K562 (cell line): ENCODE results near the gene PSD2. TPM values are rescaled to one million over a fixed set of nuclear protein-coding genes. Genes with fewer than 3 reads are reported as not detected.

Experiments used
- ATAC-seq: fragments of 200-7000 bp; cut with Tn5 transposase; 3 replicates; pipeline ENCODE4 v1.9.1; 2020; ENCODE audit warnings: moderate library complexity
- BruUV-seq: library from RNA; stranded (reverse); fragments of 400-500 nt; replicated peaks from 2 replicates; lab custom pipeline; 2021; lab: Mats Ljungman, UMichigan
- CTCF ChIA-PET: fragments of 300-600 bp; formaldehyde crosslinking; extraction: SDS; loops from one replicate; lab custom pipeline; 2021; ENCODE audit warnings: low intra/inter-chr PET ratio; lab: Yijun Ruan, JAX
- POLR2A ChIA-PET: fragments of 300-600, 350-650 bp; sonication (Branson Sonifier 250); formaldehyde crosslinking; extraction: SDS; loops from one replicate; lab custom pipeline; 2021; ENCODE audit warnings: antibody characterized with exemption, inconsistent platforms; lab: Yijun Ruan, JAX
- DNase-seq, 4 experiments: peaks; one replicate each; pipeline versions ENCODE4 v3.0.0 to v3.0.0-alpha.2; 2011 to 2018; ENCODE audit warnings: low spot score in 3 of 4, mixed read lengths in 3 of 4; ENCODE audit errors: extremely low read depth in 1 of 4
- FAIRE-seq: peaks from 2 replicates; lab custom pipeline; 2011; peaks lifted over from hg19 to GRCh38; lab: Jason Lieb, UNC
- H2AFZ ChIP-seq: 2 replicates; pipeline ENCODE4 v1.6.0; 2011; ENCODE audit warnings: low read depth, low read length, control low read depth, inconsistent platforms
- H3K27ac ChIP-seq: fragments of 200-600 bp; 3 replicates; pipeline ENCODE4 v1.8.0; 2011; ENCODE audit warnings: low read depth, mild to moderate bottlenecking, control low read depth, inconsistent platforms, low read length, moderate library complexity, mixed read lengths; ENCODE audit errors: extremely low read depth
- H3K27me3 ChIP-seq, 2 experiments: fragments of 300-600 bp in 1 of 2; 2 replicates in 1 of 2; 3 replicates in 1 of 2; pipeline versions ENCODE4 v1.6.0 to v1.8.0; 2011; ENCODE audit warnings: inconsistent platforms in 2 of 2, low read length in 2 of 2, mild to moderate bottlenecking in 1 of 2, mixed read lengths in 1 of 2, moderate library complexity in 1 of 2; ENCODE audit not compliant: control insufficient read depth in 2 of 2, insufficient read depth in 2 of 2
- H3K36me3 ChIP-seq: fragments of 300-600 bp; 3 replicates; pipeline ENCODE4 v1.8.0; 2011; ENCODE audit warnings: mild to moderate bottlenecking, low read length, inconsistent platforms; ENCODE audit not compliant: control insufficient read depth, insufficient read depth
- H3K4me1 ChIP-seq, 2 experiments: fragments of 200-600 bp in 1 of 2; replicated peaks in 1 of 2; 2 replicates in 1 of 2; 3 replicates in 1 of 2; pipeline versions ENCODE4 v1.5.1 to v1.8.0; 2011; ENCODE audit warnings: inconsistent platforms in 2 of 2, low read length in 2 of 2, mild to moderate bottlenecking in 1 of 2, mixed read lengths in 1 of 2, moderate library complexity in 1 of 2; ENCODE audit not compliant: control insufficient read depth in 2 of 2, insufficient read depth in 2 of 2
- H3K4me2 ChIP-seq: 2 replicates; pipeline ENCODE4 v1.6.1; 2011; ENCODE audit warnings: low read length, control low read depth, inconsistent platforms, mixed read lengths; ENCODE audit not compliant: insufficient read depth
- H3K4me3 ChIP-seq: fragments of 200-600 bp; sonication (generic), shearing (Covaris generic); 2 replicates; pipeline ENCODE4 v1.5.1; 2016; ENCODE audit warnings: control low read depth, inconsistent platforms
- H3K79me2 ChIP-seq: fragments of 200-600 bp; 3 replicates; pipeline ENCODE4 v1.8.0; 2011; ENCODE audit warnings: low read length, inconsistent platforms; ENCODE audit not compliant: control insufficient read depth, insufficient read depth
- H3K9ac ChIP-seq, 2 experiments: 2 replicates each; pipeline versions ENCODE4 v1.6.0 to v1.6.1; 2011; ENCODE audit warnings: low read depth in 2 of 2, low read length in 2 of 2, control low read depth in 1 of 2, inconsistent platforms in 1 of 2, mild to moderate bottlenecking in 1 of 2, mixed read lengths in 1 of 2; ENCODE audit not compliant: insufficient read depth in 1 of 2
- H3K9me1 ChIP-seq: one replicate; pipeline ENCODE4 v1.6.0; 2011; ENCODE audit warnings: inconsistent platforms, mild to moderate bottlenecking, low read length, moderate library complexity; ENCODE audit not compliant: control insufficient read depth, insufficient read depth
- H3K9me3 ChIP-seq: replicated peaks from 2 replicates; pipeline ENCODE4 v1.5.1; 2011; ENCODE audit warnings: low read depth, low read length, inconsistent platforms; ENCODE audit not compliant: control insufficient read depth, insufficient read depth
- H4K20me1 ChIP-seq: replicated peaks from 2 replicates; pipeline ENCODE4 v1.6.1; 2011; ENCODE audit warnings: low read length, inconsistent platforms, mixed read lengths; ENCODE audit not compliant: control insufficient read depth, insufficient read depth
- GATA2 ChIP-seq: sonication (generic); formaldehyde crosslinking; IDR thresholded peaks from 2 replicates; pipeline ENCODE4 v1.4.0; 2020; ENCODE audit warnings: mild to moderate bottlenecking, missing genetic modification reagents
- TCF3 ChIP-seq: sonication (generic); formaldehyde crosslinking; IDR thresholded peaks from 2 replicates; pipeline ENCODE4 v1.4.0; 2020; ENCODE audit warnings: mild to moderate bottlenecking, missing genetic modification reagents
- TSC22D4 ChIP-seq: fragments of 450-650 bp; IDR thresholded peaks from 2 replicates; pipeline ENCODE4 v1.6.1; 2016; ENCODE audit warnings: missing genetic modification characterization, missing biosample characterization, control low read depth
- XRCC4 ChIP-seq: IDR thresholded peaks from one replicate; pipeline ENCODE4 v1.6.1; 2011; ENCODE audit not compliant: insufficient read depth, insufficient read length; ENCODE audit errors: extremely low read depth
- WGBS: fragments of 100-300 bp; shearing (Covaris generic); methylation state at CpG from one replicate; pipeline ENCODE4 v1.1.6; 2016; ENCODE audit warnings: low coverage, mixed read lengths; ENCODE audit not compliant: insufficient coverage; ENCODE audit errors: missing lambda C conversion rate; 5-methylcytosine and 5-hydroxymethylcytosine counted together
- in situ Hi-C: fragments of 300-500 bp; cut with MboI; formaldehyde crosslinking; loops from 4 replicates; pipeline ENCODE4 v1.15.0; 2018; ENCODE audit warnings: inconsistent platforms, mixed read lengths
- intact Hi-C: fragments of 100-400 bp; cut with micrococcal nuclease; formaldehyde crosslinking; loops from 2 replicates; pipeline ENCODE4 v1.14.2; 2022
- polyA plus RNA-seq, 8 experiments: library from polyadenylated mRNA; depleted of rRNA in 4 of 8; stranded (reverse) in 5 of 8; unstranded in 3 of 8; fragments of >200 nt; fragmentation: Nextera tagmentation in 2 of 8; fragmentation: Illumina TruSeq in 1 of 8; extraction: Ambion mirVana in 2 of 8; extraction: Trizol in 1 of 8; gene quantifications; 2 replicates each; pipeline versions ENCODE4 v1.2.1 to v1.2.3, GENCODE V29; 2011 to 2014; ENCODE audit warnings: inconsistent platforms in 1 of 8, missing spikeins in 1 of 8
- total RNA-seq, 7 experiments: library from RNA; depleted of rRNA in 6 of 7; stranded (reverse); fragments of >200 nt in 6 of 7; fragmentation: Illumina TruSeq in 2 of 7; extraction: Trizol in 2 of 7; gene quantifications; 2 replicates each; pipeline versions ENCODE4 v1.2.1 to v1.2.3, GENCODE V29; 2011 to 2021; ENCODE audit warnings: low replicate concordance in 1 of 7
- TF ChIP-seq, protein P1 (sequence below): IDR thresholded peaks from 2 replicates; pipeline ENCODE4 v1.6.1; 2011; ENCODE audit not compliant: insufficient read length; ENCODE audit errors: extremely low read depth
- TF ChIP-seq, protein P2 (sequence below): fragments of 450-650 bp; IDR thresholded peaks from 2 replicates; pipeline ENCODE4 v1.6.1; 2016; ENCODE audit warnings: borderline replicate concordance

The PSD2 gene
- total and polyA plus RNA-seq, 9 of the 15 experiments (the other 6 are each of a cell fraction or from before 2014, with no cell fraction given): 0.01 to 0.09 (median 0.04) TPM; not detected in 4

DNA sequence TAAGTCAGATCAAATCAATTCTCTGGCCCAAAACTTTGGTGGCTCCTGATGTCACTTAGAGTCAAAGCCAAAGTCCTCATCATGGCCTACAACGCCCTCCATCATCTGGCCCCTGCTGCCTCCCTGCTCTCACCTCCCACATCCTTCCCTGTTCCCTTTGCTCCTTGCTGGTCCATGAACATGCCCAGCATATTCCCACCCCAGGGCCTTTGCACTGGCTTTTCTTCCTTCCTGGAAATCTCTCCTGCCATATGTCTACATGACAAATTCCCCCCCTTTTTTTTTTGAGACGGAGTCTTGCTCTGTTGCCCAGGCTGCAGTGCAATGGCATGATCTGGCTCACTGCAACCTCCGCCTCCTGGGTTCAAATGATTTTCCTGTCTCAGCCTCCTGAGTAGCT is 11.1 kb upstream of the PSD2 start:
- 4% methylated on average over 3 of the region's 3 CpGs for WGBS
- CTCF ChIA-PET: no interaction called here
- no peak for FAIRE-seq
- peaks cover 19 to 43% of the 10 kb centered on the region in 2 experiments for H3K27me3 ChIP-seq
- H3K4me2 ChIP-seq: no peak overlapping the region
- no peak for DNase-seq
- no peaks in the 10 kb centered on the region for H3K36me3 ChIP-seq
- H3K9ac ChIP-seq: no peak overlapping the region
- no peak overlapping the region for H3K4me3 ChIP-seq
- H3K79me2 ChIP-seq: no peaks in the 10 kb centered on the region
- H3K9me1 ChIP-seq: no peaks in the 10 kb centered on the region
- intact Hi-C loops: loop anchor here (10.0 kb wide), 1 partner anchor 570 kb away; no protein-coding TSS in a partner anchor
- H4K20me1 ChIP-seq: 0 out of 2 replicates have a peak, but pooled peaks cover 3% of the 10 kb centered on the region
- POLR2A ChIA-PET: no interaction called here
- no peak overlapping the region for H3K27ac ChIP-seq
- no peaks in the 10 kb centered on the region for H3K9me3 ChIP-seq
- peaks cover 0 to 17% of the 10 kb centered on the region in 2 experiments; a peak in 2 of 5 replicates for H3K4me1 ChIP-seq
- TF ChIP-seq TSC22D4 (tag): no peak
- TF ChIP-seq XRCC4: no peak
- no peak for TF ChIP-seq TCF3 (CRISPR knock-in tag)
- TF ChIP-seq, protein P1, sequence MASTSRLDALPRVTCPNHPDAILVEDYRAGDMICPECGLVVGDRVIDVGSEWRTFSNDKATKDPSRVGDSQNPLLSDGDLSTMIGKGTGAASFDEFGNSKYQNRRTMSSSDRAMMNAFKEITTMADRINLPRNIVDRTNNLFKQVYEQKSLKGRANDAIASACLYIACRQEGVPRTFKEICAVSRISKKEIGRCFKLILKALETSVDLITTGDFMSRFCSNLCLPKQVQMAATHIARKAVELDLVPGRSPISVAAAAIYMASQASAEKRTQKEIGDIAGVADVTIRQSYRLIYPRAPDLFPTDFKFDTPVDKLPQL: no peak
- TF ChIP-seq GATA2 (CRISPR knock-in tag): no peak
- TF ChIP-seq, protein P2, sequence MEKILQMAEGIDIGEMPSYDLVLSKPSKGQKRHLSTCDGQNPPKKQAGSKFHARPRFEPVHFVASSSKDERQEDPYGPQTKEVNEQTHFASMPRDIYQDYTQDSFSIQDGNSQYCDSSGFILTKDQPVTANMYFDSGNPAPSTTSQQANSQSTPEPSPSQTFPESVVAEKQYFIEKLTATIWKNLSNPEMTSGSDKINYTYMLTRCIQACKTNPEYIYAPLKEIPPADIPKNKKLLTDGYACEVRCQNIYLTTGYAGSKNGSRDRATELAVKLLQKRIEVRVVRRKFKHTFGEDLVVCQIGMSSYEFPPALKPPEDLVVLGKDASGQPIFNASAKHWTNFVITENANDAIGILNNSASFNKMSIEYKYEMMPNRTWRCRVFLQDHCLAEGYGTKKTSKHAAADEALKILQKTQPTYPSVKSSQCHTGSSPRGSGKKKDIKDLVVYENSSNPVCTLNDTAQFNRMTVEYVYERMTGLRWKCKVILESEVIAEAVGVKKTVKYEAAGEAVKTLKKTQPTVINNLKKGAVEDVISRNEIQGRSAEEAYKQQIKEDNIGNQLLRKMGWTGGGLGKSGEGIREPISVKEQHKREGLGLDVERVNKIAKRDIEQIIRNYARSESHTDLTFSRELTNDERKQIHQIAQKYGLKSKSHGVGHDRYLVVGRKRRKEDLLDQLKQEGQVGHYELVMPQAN: no peak
- H2AFZ ChIP-seq: no peak overlapping the region
- no TSS peak for BruUV-seq
- no peak for ATAC-seq
- in situ Hi-C loops: no loop called here
